ENCODE measurements around the gene CNTNAP2.
"Not testable (repeated sequence)": the region's sequence is repeated elsewhere in the genome, so short reads cannot be mapped to it uniquely, and the experiment has no call there.

DNA sequence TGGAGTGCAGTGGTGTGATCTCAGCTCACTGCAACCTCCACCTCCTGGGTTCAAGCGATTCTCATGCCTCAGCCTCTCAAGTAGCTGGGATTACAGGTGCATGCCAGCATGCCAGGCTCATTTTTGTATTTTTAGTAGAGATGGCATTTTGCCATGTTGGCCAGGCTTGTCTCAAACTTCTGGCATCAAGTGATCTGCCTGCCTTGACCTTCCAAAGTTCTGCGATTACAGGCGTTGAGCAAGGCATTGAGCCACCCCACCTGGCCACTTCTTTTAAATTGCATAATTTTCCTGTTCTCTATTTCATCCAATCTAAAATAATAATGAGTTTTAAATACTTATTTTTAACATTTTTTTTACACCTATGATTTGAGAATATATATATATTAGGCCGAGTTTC lies 1961.5 kb downstream of the CNTNAP2 start:
- TF ChIP-seq, protein P1, sequence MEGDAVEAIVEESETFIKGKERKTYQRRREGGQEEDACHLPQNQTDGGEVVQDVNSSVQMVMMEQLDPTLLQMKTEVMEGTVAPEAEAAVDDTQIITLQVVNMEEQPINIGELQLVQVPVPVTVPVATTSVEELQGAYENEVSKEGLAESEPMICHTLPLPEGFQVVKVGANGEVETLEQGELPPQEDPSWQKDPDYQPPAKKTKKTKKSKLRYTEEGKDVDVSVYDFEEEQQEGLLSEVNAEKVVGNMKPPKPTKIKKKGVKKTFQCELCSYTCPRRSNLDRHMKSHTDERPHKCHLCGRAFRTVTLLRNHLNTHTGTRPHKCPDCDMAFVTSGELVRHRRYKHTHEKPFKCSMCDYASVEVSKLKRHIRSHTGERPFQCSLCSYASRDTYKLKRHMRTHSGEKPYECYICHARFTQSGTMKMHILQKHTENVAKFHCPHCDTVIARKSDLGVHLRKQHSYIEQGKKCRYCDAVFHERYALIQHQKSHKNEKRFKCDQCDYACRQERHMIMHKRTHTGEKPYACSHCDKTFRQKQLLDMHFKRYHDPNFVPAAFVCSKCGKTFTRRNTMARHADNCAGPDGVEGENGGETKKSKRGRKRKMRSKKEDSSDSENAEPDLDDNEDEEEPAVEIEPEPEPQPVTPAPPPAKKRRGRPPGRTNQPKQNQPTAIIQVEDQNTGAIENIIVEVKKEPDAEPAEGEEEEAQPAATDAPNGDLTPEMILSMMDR (conservative IDR thresholded peaks at IDR 0.05 in 1 of 2, IDR thresholded peaks at IDR 0.05 in 1 of 2; ENCODE audit: low read depth in 1 of 2, low read length in 2 of 2): not testable (repeated sequence)
- not testable (repeated sequence) for TF ChIP-seq EZH2 (IDR thresholded peaks at IDR 0.05; ENCODE audit: low read length, missing control alignments)

Data from fibroblast of lung (primary cell).